Measurements from ENCODE around the gene COA1. TPM values are rescaled to one million over a fixed set of nuclear protein-coding genes. Genes with fewer than 3 reads are reported as not detected.
A peak's percentile ranks its signal among the peaks of the same experiment; 100 is the strongest.

The COA1 gene
- total and polyA plus RNA-seq, 9 of the 15 experiments (the other 6 are each of a cell fraction or from before 2014, with no cell fraction given) = 98.9 to 463 (median 181) TPM

DNA sequence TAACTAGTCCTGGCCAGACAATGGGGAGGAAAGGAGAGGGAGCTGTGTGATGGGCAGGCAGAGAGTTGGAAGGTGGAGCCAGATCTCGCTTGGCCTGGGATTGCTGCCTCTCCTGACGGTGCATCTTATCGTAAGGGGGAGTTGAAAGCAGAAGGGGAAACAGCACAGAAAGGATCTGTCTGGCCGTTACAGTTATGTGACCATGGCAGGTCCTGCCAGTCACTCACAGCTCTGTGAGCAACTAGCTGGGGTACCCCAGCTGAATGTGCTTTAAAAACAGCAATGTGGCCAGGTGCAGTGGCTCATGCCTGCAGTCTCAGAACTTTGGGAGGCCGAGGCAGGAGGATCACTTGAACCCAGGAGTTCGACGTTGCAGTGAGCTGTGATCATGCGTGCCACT is 37.2 kb upstream of the COA1 start (continued):
- TF ChIP-seq, protein P1, sequence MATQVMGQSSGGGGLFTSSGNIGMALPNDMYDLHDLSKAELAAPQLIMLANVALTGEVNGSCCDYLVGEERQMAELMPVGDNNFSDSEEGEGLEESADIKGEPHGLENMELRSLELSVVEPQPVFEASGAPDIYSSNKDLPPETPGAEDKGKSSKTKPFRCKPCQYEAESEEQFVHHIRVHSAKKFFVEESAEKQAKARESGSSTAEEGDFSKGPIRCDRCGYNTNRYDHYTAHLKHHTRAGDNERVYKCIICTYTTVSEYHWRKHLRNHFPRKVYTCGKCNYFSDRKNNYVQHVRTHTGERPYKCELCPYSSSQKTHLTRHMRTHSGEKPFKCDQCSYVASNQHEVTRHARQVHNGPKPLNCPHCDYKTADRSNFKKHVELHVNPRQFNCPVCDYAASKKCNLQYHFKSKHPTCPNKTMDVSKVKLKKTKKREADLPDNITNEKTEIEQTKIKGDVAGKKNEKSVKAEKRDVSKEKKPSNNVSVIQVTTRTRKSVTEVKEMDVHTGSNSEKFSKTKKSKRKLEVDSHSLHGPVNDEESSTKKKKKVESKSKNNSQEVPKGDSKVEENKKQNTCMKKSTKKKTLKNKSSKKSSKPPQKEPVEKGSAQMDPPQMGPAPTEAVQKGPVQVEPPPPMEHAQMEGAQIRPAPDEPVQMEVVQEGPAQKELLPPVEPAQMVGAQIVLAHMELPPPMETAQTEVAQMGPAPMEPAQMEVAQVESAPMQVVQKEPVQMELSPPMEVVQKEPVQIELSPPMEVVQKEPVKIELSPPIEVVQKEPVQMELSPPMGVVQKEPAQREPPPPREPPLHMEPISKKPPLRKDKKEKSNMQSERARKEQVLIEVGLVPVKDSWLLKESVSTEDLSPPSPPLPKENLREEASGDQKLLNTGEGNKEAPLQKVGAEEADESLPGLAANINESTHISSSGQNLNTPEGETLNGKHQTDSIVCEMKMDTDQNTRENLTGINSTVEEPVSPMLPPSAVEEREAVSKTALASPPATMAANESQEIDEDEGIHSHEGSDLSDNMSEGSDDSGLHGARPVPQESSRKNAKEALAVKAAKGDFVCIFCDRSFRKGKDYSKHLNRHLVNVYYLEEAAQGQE (IDR thresholded peaks at IDR 0.05; ENCODE audit: borderline replicate concordance) = no peak
- TF ChIP-seq, protein P1 (CRISPR knock-in tag; IDR thresholded peaks at IDR 0.05; ENCODE audit: low read depth) = no peak
- TF ChIP-seq BCOR (IDR thresholded peaks at IDR 0.05) (peak; percentile 49; the same call in 1 of the 2 replicates), NFYB (IDR thresholded peaks at IDR 0.05; ENCODE audit: extremely low read depth, insufficient read length) (no peak), ZNF561 (CRISPR knock-in tag; conservative IDR thresholded peaks at IDR 0.05) (no peak), EGR1 (conservative IDR thresholded peaks at IDR 0.05) (no peak), MCM3 (IDR thresholded peaks at IDR 0.05) (no peak), ZNF124 (CRISPR knock-in tag; IDR thresholded peaks at IDR 0.05) (no peak), ARID2 (IDR thresholded peaks at IDR 0.05) (no peak), TEAD2 (tag; IDR thresholded peaks at IDR 0.05) (no peak), NFE2 (IDR thresholded peaks at IDR 0.05; ENCODE audit: low read depth) (peak; percentile 48; the same call in 1 of the 2 replicates), ELF4 (CRISPR knock-in tag; IDR thresholded peaks at IDR 0.05) (no peak), XRCC4 (IDR thresholded peaks at IDR 0.05; ENCODE audit: extremely low read depth, insufficient read depth, insufficient read length) (no peak), SMC3 (conservative IDR thresholded peaks at IDR 0.05; ENCODE audit: insufficient read depth, low read depth, low read length) (no peak), TAF7 (tag; IDR thresholded peaks at IDR 0.05) (no peak), ZNF140 (CRISPR knock-in tag; IDR thresholded peaks at IDR 0.05) (no peak), SP1 (CRISPR knock-in tag; IDR thresholded peaks at IDR 0.05) (no peak), SMARCE1 (IDR thresholded peaks at IDR 0.05) (no peak), ZNF584 (CRISPR knock-in tag; IDR thresholded peaks at IDR 0.05; ENCODE audit: low read depth) (no peak)
- TF ChIP-seq, protein P2, sequence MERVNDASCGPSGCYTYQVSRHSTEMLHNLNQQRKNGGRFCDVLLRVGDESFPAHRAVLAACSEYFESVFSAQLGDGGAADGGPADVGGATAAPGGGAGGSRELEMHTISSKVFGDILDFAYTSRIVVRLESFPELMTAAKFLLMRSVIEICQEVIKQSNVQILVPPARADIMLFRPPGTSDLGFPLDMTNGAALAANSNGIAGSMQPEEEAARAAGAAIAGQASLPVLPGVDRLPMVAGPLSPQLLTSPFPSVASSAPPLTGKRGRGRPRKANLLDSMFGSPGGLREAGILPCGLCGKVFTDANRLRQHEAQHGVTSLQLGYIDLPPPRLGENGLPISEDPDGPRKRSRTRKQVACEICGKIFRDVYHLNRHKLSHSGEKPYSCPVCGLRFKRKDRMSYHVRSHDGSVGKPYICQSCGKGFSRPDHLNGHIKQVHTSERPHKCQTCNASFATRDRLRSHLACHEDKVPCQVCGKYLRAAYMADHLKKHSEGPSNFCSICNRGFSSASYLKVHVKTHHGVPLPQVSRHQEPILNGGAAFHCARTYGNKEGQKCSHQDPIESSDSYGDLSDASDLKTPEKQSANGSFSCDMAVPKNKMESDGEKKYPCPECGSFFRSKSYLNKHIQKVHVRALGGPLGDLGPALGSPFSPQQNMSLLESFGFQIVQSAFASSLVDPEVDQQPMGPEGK (CRISPR knock-in tag; IDR thresholded peaks at IDR 0.05; ENCODE audit: borderline replicate concordance) = no peak
